Body of pancreas (tissue), 4 donors: ENCODE measurements around the gene LETM1.

ENCODE experiments used
- POLR2A ChIP-seq, 3 donors: fragments of 450-650 bp; IDR thresholded peaks; one replicate each; pipeline ENCODE4 v1.6.1; 2016; ENCODE audit warnings: antibody characterized with exemption in 3 of 3, mild to moderate bottlenecking in 2 of 3
- TF ChIP-seq, protein P1 (sequence below), 7 experiments: fragments of 450-650 bp in 4 of 7; fragments of 200-600 bp in 3 of 7; sonication (generic) in 3 of 7; IDR thresholded peaks; one replicate each; pipeline ENCODE4 v1.5.1; 2016 to 2019; ENCODE audit warnings: antibody characterized with exemption in 7 of 7

DNA sequence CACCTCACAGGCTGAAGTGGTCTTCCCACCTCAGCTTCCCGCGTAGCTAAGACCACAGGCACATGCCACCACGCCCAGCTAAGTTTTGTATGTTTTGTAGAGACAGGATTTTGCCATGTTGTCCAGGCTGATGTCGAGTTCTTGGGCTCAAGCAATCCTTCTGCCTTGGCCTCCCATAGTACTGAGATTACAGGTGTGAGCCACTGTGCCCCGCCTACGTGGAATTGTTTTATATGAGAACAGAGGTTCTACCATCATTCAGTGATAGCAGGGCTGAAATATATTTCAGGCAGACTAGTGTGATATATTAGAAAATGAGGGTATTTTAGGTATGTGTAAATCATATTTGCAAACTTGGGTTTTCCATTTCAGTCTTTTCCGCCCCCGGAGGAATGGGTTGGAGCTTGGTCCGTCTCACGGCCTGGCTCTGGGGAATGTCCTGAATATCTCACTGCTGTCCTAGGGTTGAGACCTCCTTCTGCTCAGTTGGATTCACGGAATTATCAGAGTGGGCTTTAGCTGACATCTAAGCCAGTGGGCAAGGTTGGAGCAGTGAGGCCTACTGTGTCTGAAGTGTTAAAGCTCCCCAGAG, 35.1 kb upstream of the LETM1 start:
- TF ChIP-seq, protein P1, sequence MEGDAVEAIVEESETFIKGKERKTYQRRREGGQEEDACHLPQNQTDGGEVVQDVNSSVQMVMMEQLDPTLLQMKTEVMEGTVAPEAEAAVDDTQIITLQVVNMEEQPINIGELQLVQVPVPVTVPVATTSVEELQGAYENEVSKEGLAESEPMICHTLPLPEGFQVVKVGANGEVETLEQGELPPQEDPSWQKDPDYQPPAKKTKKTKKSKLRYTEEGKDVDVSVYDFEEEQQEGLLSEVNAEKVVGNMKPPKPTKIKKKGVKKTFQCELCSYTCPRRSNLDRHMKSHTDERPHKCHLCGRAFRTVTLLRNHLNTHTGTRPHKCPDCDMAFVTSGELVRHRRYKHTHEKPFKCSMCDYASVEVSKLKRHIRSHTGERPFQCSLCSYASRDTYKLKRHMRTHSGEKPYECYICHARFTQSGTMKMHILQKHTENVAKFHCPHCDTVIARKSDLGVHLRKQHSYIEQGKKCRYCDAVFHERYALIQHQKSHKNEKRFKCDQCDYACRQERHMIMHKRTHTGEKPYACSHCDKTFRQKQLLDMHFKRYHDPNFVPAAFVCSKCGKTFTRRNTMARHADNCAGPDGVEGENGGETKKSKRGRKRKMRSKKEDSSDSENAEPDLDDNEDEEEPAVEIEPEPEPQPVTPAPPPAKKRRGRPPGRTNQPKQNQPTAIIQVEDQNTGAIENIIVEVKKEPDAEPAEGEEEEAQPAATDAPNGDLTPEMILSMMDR (IDR thresholded peaks at IDR 0.05) = no peak
- no peak for TF ChIP-seq POLR2A (IDR thresholded peaks at IDR 0.05)
